K562 (cell line): ENCODE data around the gene PRKG1. TPM values are rescaled to one million over a fixed set of nuclear protein-coding genes. Genes with fewer than 3 reads are reported as not detected.

ENCODE experiments used
- ATAC-seq: fragments of 200-7000 bp; cut with Tn5 transposase; 3 replicates; pipeline ENCODE4 v1.9.1; 2020; ENCODE audit warnings: moderate library complexity
- BruUV-seq: library from RNA; stranded (reverse); fragments of 400-500 nt; replicated peaks from 2 replicates; lab custom pipeline; 2021; lab: Mats Ljungman, UMichigan
- CTCF ChIA-PET: fragments of 300-600 bp; formaldehyde crosslinking; extraction: SDS; loops from one replicate; lab custom pipeline; 2021; ENCODE audit warnings: low intra/inter-chr PET ratio; lab: Yijun Ruan, JAX
- POLR2A ChIA-PET: fragments of 300-600, 350-650 bp; sonication (Branson Sonifier 250); formaldehyde crosslinking; extraction: SDS; loops from one replicate; lab custom pipeline; 2021; ENCODE audit warnings: antibody characterized with exemption, inconsistent platforms; lab: Yijun Ruan, JAX
- DNase-seq, 4 experiments: peaks; one replicate each; pipeline versions ENCODE4 v3.0.0 to v3.0.0-alpha.2; 2011 to 2018; ENCODE audit warnings: low spot score in 3 of 4, mixed read lengths in 3 of 4; ENCODE audit errors: extremely low read depth in 1 of 4
- FAIRE-seq: peaks from 2 replicates; lab custom pipeline; 2011; peaks lifted over from hg19 to GRCh38; lab: Jason Lieb, UNC
- H2AFZ ChIP-seq: 2 replicates; pipeline ENCODE4 v1.6.0; 2011; ENCODE audit warnings: low read depth, low read length, control low read depth, inconsistent platforms
- H3K27ac ChIP-seq: fragments of 200-600 bp; 3 replicates; pipeline ENCODE4 v1.8.0; 2011; ENCODE audit warnings: low read depth, mild to moderate bottlenecking, control low read depth, inconsistent platforms, low read length, moderate library complexity, mixed read lengths; ENCODE audit errors: extremely low read depth
- H3K27me3 ChIP-seq, 2 experiments: fragments of 300-600 bp in 1 of 2; 2 replicates in 1 of 2; 3 replicates in 1 of 2; pipeline versions ENCODE4 v1.6.0 to v1.8.0; 2011; ENCODE audit warnings: inconsistent platforms in 2 of 2, low read length in 2 of 2, mild to moderate bottlenecking in 1 of 2, mixed read lengths in 1 of 2, moderate library complexity in 1 of 2; ENCODE audit not compliant: control insufficient read depth in 2 of 2, insufficient read depth in 2 of 2
- H3K36me3 ChIP-seq: fragments of 300-600 bp; 3 replicates; pipeline ENCODE4 v1.8.0; 2011; ENCODE audit warnings: mild to moderate bottlenecking, low read length, inconsistent platforms; ENCODE audit not compliant: control insufficient read depth, insufficient read depth
- H3K4me1 ChIP-seq, 2 experiments: fragments of 200-600 bp in 1 of 2; replicated peaks in 1 of 2; 2 replicates in 1 of 2; 3 replicates in 1 of 2; pipeline versions ENCODE4 v1.5.1 to v1.8.0; 2011; ENCODE audit warnings: inconsistent platforms in 2 of 2, low read length in 2 of 2, mild to moderate bottlenecking in 1 of 2, mixed read lengths in 1 of 2, moderate library complexity in 1 of 2; ENCODE audit not compliant: control insufficient read depth in 2 of 2, insufficient read depth in 2 of 2
- H3K4me2 ChIP-seq: 2 replicates; pipeline ENCODE4 v1.6.1; 2011; ENCODE audit warnings: low read length, control low read depth, inconsistent platforms, mixed read lengths; ENCODE audit not compliant: insufficient read depth
- H3K4me3 ChIP-seq: fragments of 200-600 bp; sonication (generic), shearing (Covaris generic); 2 replicates; pipeline ENCODE4 v1.5.1; 2016; ENCODE audit warnings: control low read depth, inconsistent platforms
- H3K79me2 ChIP-seq: fragments of 200-600 bp; 3 replicates; pipeline ENCODE4 v1.8.0; 2011; ENCODE audit warnings: low read length, inconsistent platforms; ENCODE audit not compliant: control insufficient read depth, insufficient read depth
- H3K9ac ChIP-seq, 2 experiments: 2 replicates each; pipeline versions ENCODE4 v1.6.0 to v1.6.1; 2011; ENCODE audit warnings: low read depth in 2 of 2, low read length in 2 of 2, control low read depth in 1 of 2, inconsistent platforms in 1 of 2, mild to moderate bottlenecking in 1 of 2, mixed read lengths in 1 of 2; ENCODE audit not compliant: insufficient read depth in 1 of 2
- H3K9me1 ChIP-seq: one replicate; pipeline ENCODE4 v1.6.0; 2011; ENCODE audit warnings: inconsistent platforms, mild to moderate bottlenecking, low read length, moderate library complexity; ENCODE audit not compliant: control insufficient read depth, insufficient read depth
- H3K9me3 ChIP-seq: replicated peaks from 2 replicates; pipeline ENCODE4 v1.5.1; 2011; ENCODE audit warnings: low read depth, low read length, inconsistent platforms; ENCODE audit not compliant: control insufficient read depth, insufficient read depth
- H4K20me1 ChIP-seq: replicated peaks from 2 replicates; pipeline ENCODE4 v1.6.1; 2011; ENCODE audit warnings: low read length, inconsistent platforms, mixed read lengths; ENCODE audit not compliant: control insufficient read depth, insufficient read depth
- CBFA2T3 ChIP-seq: fragments of 450-650 bp; IDR thresholded peaks from 2 replicates; pipeline ENCODE4 v1.6.1; 2017
- GABPB1 ChIP-seq: sonication (generic); formaldehyde crosslinking; IDR thresholded peaks from 2 replicates; pipeline ENCODE4 v1.8.0; 2022; ENCODE audit warnings: mild to moderate bottlenecking, missing genetic modification reagents
- IRF2 ChIP-seq: sonication (generic); formaldehyde crosslinking; IDR thresholded peaks from 2 replicates; pipeline ENCODE4 v1.8.1; 2022; ENCODE audit warnings: mild to moderate bottlenecking, missing genetic modification reagents
- XRCC5 ChIP-seq: fragments of 200-400 bp; formaldehyde crosslinking; IDR thresholded peaks from 2 replicates; pipeline ENCODE4 v1.6.1; 2017; ENCODE audit warnings: low read depth, mild to moderate bottlenecking, low read length
- ZNF165 ChIP-seq: fragments of 250-450 bp; sonication (Bioruptor Pico); IDR thresholded peaks from 2 replicates; pipeline ENCODE4 v1.4.0; 2020; ENCODE audit warnings: borderline replicate concordance
- WGBS: fragments of 100-300 bp; shearing (Covaris generic); methylation state at CpG from one replicate; pipeline ENCODE4 v1.1.6; 2016; ENCODE audit warnings: low coverage, mixed read lengths; ENCODE audit not compliant: insufficient coverage; ENCODE audit errors: missing lambda C conversion rate; 5-methylcytosine and 5-hydroxymethylcytosine counted together
- in situ Hi-C: fragments of 300-500 bp; cut with MboI; formaldehyde crosslinking; loops from 4 replicates; pipeline ENCODE4 v1.15.0; 2018; ENCODE audit warnings: inconsistent platforms, mixed read lengths
- intact Hi-C: fragments of 100-400 bp; cut with micrococcal nuclease; formaldehyde crosslinking; loops from 2 replicates; pipeline ENCODE4 v1.14.2; 2022
- polyA plus RNA-seq, 8 experiments: library from polyadenylated mRNA; depleted of rRNA in 4 of 8; stranded (reverse) in 5 of 8; unstranded in 3 of 8; fragments of >200 nt; fragmentation: Nextera tagmentation in 2 of 8; fragmentation: Illumina TruSeq in 1 of 8; extraction: Ambion mirVana in 2 of 8; extraction: Trizol in 1 of 8; gene quantifications; 2 replicates each; pipeline versions ENCODE4 v1.2.1 to v1.2.3, GENCODE V29; 2011 to 2014; ENCODE audit warnings: inconsistent platforms in 1 of 8, missing spikeins in 1 of 8
- total RNA-seq, 7 experiments: library from RNA; depleted of rRNA in 6 of 7; stranded (reverse); fragments of >200 nt in 6 of 7; fragmentation: Illumina TruSeq in 2 of 7; extraction: Trizol in 2 of 7; gene quantifications; 2 replicates each; pipeline versions ENCODE4 v1.2.1 to v1.2.3, GENCODE V29; 2011 to 2021; ENCODE audit warnings: low replicate concordance in 1 of 7
- TF ChIP-seq, protein P1 (sequence below): fragments of 250-450 bp; sonication (Bioruptor Pico); IDR thresholded peaks from 2 replicates; pipeline ENCODE4 v1.4.0; 2020; ENCODE audit warnings: mild to moderate bottlenecking, moderate library complexity, borderline replicate concordance
- TF ChIP-seq, protein P2 (sequence below): fragments of 450-650 bp; formaldehyde crosslinking; IDR thresholded peaks from 2 replicates; pipeline ENCODE4 v1.4.0; 2020; ENCODE audit warnings: mild to moderate bottlenecking, moderate library complexity
- TF ChIP-seq, protein P3 (sequence below), 2 experiments: fragments of 450-650 bp; IDR thresholded peaks; 2 replicates each; pipeline ENCODE4 v1.6.1; 2016; ENCODE audit warnings: mild to moderate bottlenecking in 2 of 2, borderline replicate concordance in 1 of 2, low read depth in 1 of 2, moderate library complexity in 1 of 2

Gene PRKG1
- total and polyA plus RNA-seq, 9 of the 15 experiments (the other 6 are each of a cell fraction or from before 2014, with no cell fraction given), result 0.22 TPM; not detected in 8

DNA sequence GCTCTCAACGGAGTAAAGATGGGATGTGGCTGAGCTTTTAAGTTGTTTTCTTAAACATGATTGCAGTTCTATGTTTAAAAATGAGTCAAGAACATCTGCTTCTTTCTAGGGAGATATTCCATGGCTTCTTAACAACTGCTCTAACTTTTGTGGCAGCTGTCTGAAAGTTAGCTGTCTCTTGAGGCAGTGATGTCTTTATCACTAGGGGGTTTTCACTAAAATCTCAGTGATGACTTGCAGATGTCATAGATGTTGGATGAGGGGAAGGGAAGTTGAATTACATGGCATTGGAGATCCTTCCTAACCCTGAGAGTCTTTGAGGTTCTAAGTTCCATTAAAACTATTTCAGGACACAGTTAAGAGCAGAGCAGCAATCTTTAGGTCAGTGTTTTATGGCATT is 43.5 kb downstream of the PRKG1 start:
- BruUV-seq, result no TSS peak
- Histone ChIP-seq H3K4me1 (no peaks in the 10 kb centered on the region), H3K27me3 (no peaks in the 10 kb centered on the region), H2AFZ (no peak overlapping the region), H4K20me1 (no peaks in the 10 kb centered on the region), H3K9me3 (no peaks in the 10 kb centered on the region; the same call in 1 of the 2 replicates), H3K9me1 (no peaks in the 10 kb centered on the region), H3K4me2 (no peak overlapping the region), H3K9ac (no peak overlapping the region), H3K27ac (no peak overlapping the region), H3K36me3 (no peaks in the 10 kb centered on the region), H3K79me2 (no peaks in the 10 kb centered on the region), H3K4me3 (no peak overlapping the region)
- ChIA-PET POLR2A (no interaction called here), CTCF (no interaction called here)
- 0% methylated on average over 1 of the region's 1 CpG for WGBS
- intact Hi-C loops, result no loop called here
- FAIRE-seq (no peak), DNase-seq (no peak), ATAC-seq (no peak)
- in situ Hi-C loops, result no loop called here
- TF ChIP-seq IRF2 (no peak), ZNF165 (no peak), GABPB1 (CRISPR knock-in tag) (no peak), CBFA2T3 (no peak), XRCC5 (no peak)
- TF ChIP-seq, protein P1, sequence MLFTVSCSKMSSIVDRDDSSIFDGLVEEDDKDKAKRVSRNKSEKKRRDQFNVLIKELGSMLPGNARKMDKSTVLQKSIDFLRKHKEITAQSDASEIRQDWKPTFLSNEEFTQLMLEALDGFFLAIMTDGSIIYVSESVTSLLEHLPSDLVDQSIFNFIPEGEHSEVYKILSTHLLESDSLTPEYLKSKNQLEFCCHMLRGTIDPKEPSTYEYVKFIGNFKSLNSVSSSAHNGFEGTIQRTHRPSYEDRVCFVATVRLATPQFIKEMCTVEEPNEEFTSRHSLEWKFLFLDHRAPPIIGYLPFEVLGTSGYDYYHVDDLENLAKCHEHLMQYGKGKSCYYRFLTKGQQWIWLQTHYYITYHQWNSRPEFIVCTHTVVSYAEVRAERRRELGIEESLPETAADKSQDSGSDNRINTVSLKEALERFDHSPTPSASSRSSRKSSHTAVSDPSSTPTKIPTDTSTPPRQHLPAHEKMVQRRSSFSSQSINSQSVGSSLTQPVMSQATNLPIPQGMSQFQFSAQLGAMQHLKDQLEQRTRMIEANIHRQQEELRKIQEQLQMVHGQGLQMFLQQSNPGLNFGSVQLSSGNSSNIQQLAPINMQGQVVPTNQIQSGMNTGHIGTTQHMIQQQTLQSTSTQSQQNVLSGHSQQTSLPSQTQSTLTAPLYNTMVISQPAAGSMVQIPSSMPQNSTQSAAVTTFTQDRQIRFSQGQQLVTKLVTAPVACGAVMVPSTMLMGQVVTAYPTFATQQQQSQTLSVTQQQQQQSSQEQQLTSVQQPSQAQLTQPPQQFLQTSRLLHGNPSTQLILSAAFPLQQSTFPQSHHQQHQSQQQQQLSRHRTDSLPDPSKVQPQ (CRISPR knock-in tag), result no peak
- TF ChIP-seq, protein P2, sequence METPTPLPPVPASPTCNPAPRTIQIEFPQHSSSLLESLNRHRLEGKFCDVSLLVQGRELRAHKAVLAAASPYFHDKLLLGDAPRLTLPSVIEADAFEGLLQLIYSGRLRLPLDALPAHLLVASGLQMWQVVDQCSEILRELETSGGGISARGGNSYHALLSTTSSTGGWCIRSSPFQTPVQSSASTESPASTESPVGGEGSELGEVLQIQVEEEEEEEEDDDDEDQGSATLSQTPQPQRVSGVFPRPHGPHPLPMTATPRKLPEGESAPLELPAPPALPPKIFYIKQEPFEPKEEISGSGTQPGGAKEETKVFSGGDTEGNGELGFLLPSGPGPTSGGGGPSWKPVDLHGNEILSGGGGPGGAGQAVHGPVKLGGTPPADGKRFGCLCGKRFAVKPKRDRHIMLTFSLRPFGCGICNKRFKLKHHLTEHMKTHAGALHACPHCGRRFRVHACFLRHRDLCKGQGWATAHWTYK, result no peak
- TF ChIP-seq, protein P3, sequence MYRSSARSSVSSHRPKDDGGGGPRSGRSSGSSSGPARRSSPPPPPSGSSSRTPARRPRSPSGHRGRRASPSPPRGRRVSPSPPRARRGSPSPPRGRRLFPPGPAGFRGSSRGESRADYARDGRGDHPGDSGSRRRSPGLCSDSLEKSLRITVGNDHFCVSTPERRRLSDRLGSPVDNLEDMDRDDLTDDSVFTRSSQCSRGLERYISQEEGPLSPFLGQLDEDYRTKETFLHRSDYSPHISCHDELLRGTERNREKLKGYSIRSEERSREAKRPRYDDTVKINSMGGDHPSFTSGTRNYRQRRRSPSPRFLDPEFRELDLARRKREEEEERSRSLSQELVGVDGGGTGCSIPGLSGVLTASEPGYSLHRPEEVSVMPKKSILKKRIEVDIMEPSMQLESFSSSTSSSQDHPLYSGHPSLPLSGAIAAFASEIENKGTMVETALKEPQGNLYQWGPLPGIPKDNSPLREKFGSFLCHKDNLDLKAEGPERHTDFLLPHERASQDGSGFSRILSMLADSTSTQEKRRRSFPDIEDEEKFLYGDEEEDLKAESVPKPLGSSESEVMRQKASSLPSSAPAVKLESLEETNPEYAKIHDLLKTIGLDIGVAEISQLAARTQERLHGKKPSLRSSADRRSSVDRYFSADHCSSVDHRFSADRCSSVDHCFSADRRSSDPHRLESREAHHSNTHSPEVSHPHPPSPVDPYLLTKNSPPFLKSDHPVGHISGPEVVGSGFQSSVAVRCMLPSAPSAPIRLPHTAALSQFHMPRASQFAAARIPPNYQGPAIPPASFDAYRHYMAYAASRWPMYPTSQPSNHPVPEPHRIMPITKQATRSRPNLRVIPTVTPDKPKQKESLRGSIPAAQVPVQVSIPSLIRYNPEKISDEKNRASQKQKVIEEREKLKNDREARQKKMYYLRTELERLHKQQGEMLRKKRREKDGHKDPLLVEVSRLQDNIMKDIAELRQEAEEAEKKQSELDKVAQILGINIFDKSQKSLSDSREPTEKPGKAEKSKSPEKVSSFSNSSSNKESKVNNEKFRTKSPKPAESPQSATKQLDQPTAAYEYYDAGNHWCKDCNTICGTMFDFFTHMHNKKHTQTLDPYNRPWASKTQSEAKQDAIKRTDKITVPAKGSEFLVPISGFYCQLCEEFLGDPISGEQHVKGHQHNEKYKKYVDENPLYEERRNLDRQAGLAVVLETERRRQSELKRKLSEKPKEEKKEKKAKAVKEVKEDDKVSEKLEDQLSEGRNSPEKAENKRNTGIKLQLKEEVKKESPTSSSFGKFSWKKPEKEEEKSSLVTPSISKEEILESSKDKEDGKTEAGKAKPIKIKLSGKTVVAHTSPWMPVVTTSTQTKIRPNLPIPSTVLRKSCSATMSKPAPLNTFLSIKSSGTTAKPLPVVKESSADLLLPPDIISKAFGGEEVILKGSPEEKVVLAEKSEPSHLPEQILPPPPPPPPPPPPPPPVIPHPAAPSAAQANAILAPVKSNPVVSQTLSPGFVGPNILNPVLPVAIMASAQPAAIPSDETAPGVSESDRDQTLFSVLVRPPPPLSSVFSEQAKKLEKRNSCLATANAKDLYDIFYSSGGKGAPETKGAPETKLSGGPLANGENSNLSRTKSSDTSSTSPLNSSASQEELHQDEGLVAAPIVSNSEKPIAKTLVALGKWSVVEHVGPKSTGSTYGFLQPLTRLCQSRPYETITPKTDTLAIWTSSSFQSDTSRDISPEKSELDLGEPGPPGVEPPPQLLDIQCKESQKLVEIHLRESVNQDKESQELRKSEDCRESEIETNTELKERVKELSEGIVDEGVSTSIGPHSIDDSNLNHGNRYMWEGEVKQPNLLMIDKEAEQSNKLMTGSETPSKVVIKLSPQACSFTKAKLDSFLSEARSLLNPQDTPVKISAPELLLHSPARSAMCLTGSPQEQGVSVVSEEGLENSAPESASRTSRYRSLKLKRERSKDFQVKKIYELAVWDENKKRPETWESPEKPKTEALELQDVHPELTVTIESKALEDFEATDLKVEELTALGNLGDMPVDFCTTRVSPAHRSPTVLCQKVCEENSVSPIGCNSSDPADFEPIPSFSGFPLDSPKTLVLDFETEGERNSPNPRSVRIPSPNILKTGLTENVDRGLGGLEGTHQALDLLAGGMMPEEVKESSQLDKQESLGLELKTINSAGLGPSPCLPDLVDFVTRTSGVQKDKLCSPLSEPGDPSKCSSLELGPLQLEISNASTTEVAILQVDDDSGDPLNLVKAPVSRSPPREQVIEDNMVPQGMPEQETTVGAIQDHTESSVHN (IDR thresholded peaks at IDR 0.05; ENCODE audit: borderline replicate concordance in 1 of 2, low read depth in 1 of 2), result no peak
